Neural cell (in vitro differentiated cells): Measurements from ENCODE around the gene MDM2.

Experiments
- CTCF ChIP-seq: fragments of 450-650 bp; IDR thresholded peaks from 2 replicates; pipeline ENCODE4 v1.5.1; 2014; ENCODE audit warnings: antibody characterized with exemption, mild to moderate bottlenecking, moderate library complexity; ENCODE audit not compliant: poor library complexity, severe bottlenecking
- EP300 ChIP-seq: fragments of 450-650 bp; conservative IDR thresholded peaks from 2 replicates; pipeline ENCODE4 v1.6.1; 2014; ENCODE audit warnings: antibody characterized with exemption, mild to moderate bottlenecking, moderate library complexity; ENCODE audit not compliant: poor library complexity, severe bottlenecking
- SMC3 ChIP-seq: fragments of 450-650 bp; conservative IDR thresholded peaks from 2 replicates; pipeline ENCODE4 v1.6.1; 2014; ENCODE audit warnings: antibody characterized with exemption, mild to moderate bottlenecking, moderate library complexity; ENCODE audit not compliant: poor library complexity

GRCh38 chr12:68861890-68862289, 53.9 kb downstream of the MDM2 start:
- no peak for TF ChIP-seq SMC3
- no peak for TF ChIP-seq CTCF
- no peak for TF ChIP-seq EP300
